K562 (cell line): ENCODE measurements around the gene LHPP. TPM values are rescaled to one million over a fixed set of nuclear protein-coding genes. Genes with fewer than 3 reads are reported as not detected.

ENCODE experiments used
- ATAC-seq: fragments of 200-7000 bp; cut with Tn5 transposase; 3 replicates; pipeline ENCODE4 v1.9.1; 2020; ENCODE audit warnings: moderate library complexity
- BruUV-seq: library from RNA; stranded (reverse); fragments of 400-500 nt; replicated peaks from 2 replicates; lab custom pipeline; 2021; lab: Mats Ljungman, UMichigan
- CTCF ChIA-PET: fragments of 300-600 bp; formaldehyde crosslinking; extraction: SDS; loops from one replicate; lab custom pipeline; 2021; ENCODE audit warnings: low intra/inter-chr PET ratio; lab: Yijun Ruan, JAX
- POLR2A ChIA-PET: fragments of 300-600, 350-650 bp; sonication (Branson Sonifier 250); formaldehyde crosslinking; extraction: SDS; loops from one replicate; lab custom pipeline; 2021; ENCODE audit warnings: antibody characterized with exemption, inconsistent platforms; lab: Yijun Ruan, JAX
- DNase-seq, 4 experiments: peaks; one replicate each; pipeline versions ENCODE4 v3.0.0 to v3.0.0-alpha.2; 2011 to 2018; ENCODE audit warnings: low spot score in 3 of 4, mixed read lengths in 3 of 4; ENCODE audit errors: extremely low read depth in 1 of 4
- FAIRE-seq: peaks from 2 replicates; lab custom pipeline; 2011; peaks lifted over from hg19 to GRCh38; lab: Jason Lieb, UNC
- H2AFZ ChIP-seq: 2 replicates; pipeline ENCODE4 v1.6.0; 2011; ENCODE audit warnings: low read depth, low read length, control low read depth, inconsistent platforms
- H3K27ac ChIP-seq: fragments of 200-600 bp; 3 replicates; pipeline ENCODE4 v1.8.0; 2011; ENCODE audit warnings: low read depth, mild to moderate bottlenecking, control low read depth, inconsistent platforms, low read length, moderate library complexity, mixed read lengths; ENCODE audit errors: extremely low read depth
- H3K27me3 ChIP-seq, 2 experiments: fragments of 300-600 bp in 1 of 2; 2 replicates in 1 of 2; 3 replicates in 1 of 2; pipeline versions ENCODE4 v1.6.0 to v1.8.0; 2011; ENCODE audit warnings: inconsistent platforms in 2 of 2, low read length in 2 of 2, mild to moderate bottlenecking in 1 of 2, mixed read lengths in 1 of 2, moderate library complexity in 1 of 2; ENCODE audit not compliant: control insufficient read depth in 2 of 2, insufficient read depth in 2 of 2
- H3K36me3 ChIP-seq: fragments of 300-600 bp; 3 replicates; pipeline ENCODE4 v1.8.0; 2011; ENCODE audit warnings: mild to moderate bottlenecking, low read length, inconsistent platforms; ENCODE audit not compliant: control insufficient read depth, insufficient read depth
- H3K4me1 ChIP-seq, 2 experiments: fragments of 200-600 bp in 1 of 2; replicated peaks in 1 of 2; 2 replicates in 1 of 2; 3 replicates in 1 of 2; pipeline versions ENCODE4 v1.5.1 to v1.8.0; 2011; ENCODE audit warnings: inconsistent platforms in 2 of 2, low read length in 2 of 2, mild to moderate bottlenecking in 1 of 2, mixed read lengths in 1 of 2, moderate library complexity in 1 of 2; ENCODE audit not compliant: control insufficient read depth in 2 of 2, insufficient read depth in 2 of 2
- H3K4me2 ChIP-seq: 2 replicates; pipeline ENCODE4 v1.6.1; 2011; ENCODE audit warnings: low read length, control low read depth, inconsistent platforms, mixed read lengths; ENCODE audit not compliant: insufficient read depth
- H3K4me3 ChIP-seq: fragments of 200-600 bp; sonication (generic), shearing (Covaris generic); 2 replicates; pipeline ENCODE4 v1.5.1; 2016; ENCODE audit warnings: control low read depth, inconsistent platforms
- H3K79me2 ChIP-seq: fragments of 200-600 bp; 3 replicates; pipeline ENCODE4 v1.8.0; 2011; ENCODE audit warnings: low read length, inconsistent platforms; ENCODE audit not compliant: control insufficient read depth, insufficient read depth
- H3K9ac ChIP-seq, 2 experiments: 2 replicates each; pipeline versions ENCODE4 v1.6.0 to v1.6.1; 2011; ENCODE audit warnings: low read depth in 2 of 2, low read length in 2 of 2, control low read depth in 1 of 2, inconsistent platforms in 1 of 2, mild to moderate bottlenecking in 1 of 2, mixed read lengths in 1 of 2; ENCODE audit not compliant: insufficient read depth in 1 of 2
- H3K9me1 ChIP-seq: one replicate; pipeline ENCODE4 v1.6.0; 2011; ENCODE audit warnings: inconsistent platforms, mild to moderate bottlenecking, low read length, moderate library complexity; ENCODE audit not compliant: control insufficient read depth, insufficient read depth
- H3K9me3 ChIP-seq: replicated peaks from 2 replicates; pipeline ENCODE4 v1.5.1; 2011; ENCODE audit warnings: low read depth, low read length, inconsistent platforms; ENCODE audit not compliant: control insufficient read depth, insufficient read depth
- H4K20me1 ChIP-seq: replicated peaks from 2 replicates; pipeline ENCODE4 v1.6.1; 2011; ENCODE audit warnings: low read length, inconsistent platforms, mixed read lengths; ENCODE audit not compliant: control insufficient read depth, insufficient read depth
- CXXC5 ChIP-seq: fragments of 250-450 bp; sonication (Bioruptor Pico); IDR thresholded peaks from 2 replicates; pipeline ENCODE4 v1.8.0; 2022; ENCODE audit warnings: inconsistent platforms, mild to moderate bottlenecking, moderate library complexity
- DDX20 ChIP-seq: fragments of 450-650 bp; IDR thresholded peaks from 2 replicates; pipeline ENCODE4 v1.6.1; 2016; ENCODE audit warnings: missing genetic modification characterization, low read depth, mild to moderate bottlenecking, missing compliant biosample characterization, moderate library complexity
- EP300 ChIP-seq: IDR thresholded peaks from 2 replicates; pipeline ENCODE4 v1.6.1; 2012; ENCODE audit warnings: low read length, improper control_type of control experiment
- FOXM1 ChIP-seq, 2 experiments: fragments of 450-650 bp in 1 of 2; sonication (generic) in 1 of 2; formaldehyde crosslinking in 1 of 2; IDR thresholded peaks; 2 replicates each; pipeline versions ENCODE4 v1.6.1 to v1.9.0; 2017 to 2022; ENCODE audit warnings: low read depth in 2 of 2, mild to moderate bottlenecking in 2 of 2, missing genetic modification reagents in 1 of 2, moderate library complexity in 1 of 2
- GABPB2 ChIP-seq: fragments of 250-450 bp; sonication (Bioruptor Pico); conservative IDR thresholded peaks from 2 replicates; pipeline ENCODE4 v1.5.1; 2021; ENCODE audit warnings: mild to moderate bottlenecking
- HCFC1 ChIP-seq: IDR thresholded peaks from 2 replicates; pipeline ENCODE4 v1.6.1; 2012; ENCODE audit warnings: low read depth, low read length, improper control_type of control experiment
- IFI16 ChIP-seq: fragments of 250-450 bp; sonication (Bioruptor Pico); IDR thresholded peaks from 2 replicates; pipeline ENCODE4 v2.1.2; 2022; ENCODE audit warnings: mild to moderate bottlenecking, inconsistent platforms
- IRF2 ChIP-seq: sonication (generic); formaldehyde crosslinking; IDR thresholded peaks from 2 replicates; pipeline ENCODE4 v1.8.1; 2022; ENCODE audit warnings: mild to moderate bottlenecking, missing genetic modification reagents
- MIER1 ChIP-seq: fragments of 450-650 bp; IDR thresholded peaks from 2 replicates; pipeline ENCODE4 v1.6.1; 2016; ENCODE audit warnings: antibody characterized with exemption, mild to moderate bottlenecking, low read depth
- MTA1 ChIP-seq: fragments of 450-650 bp; IDR thresholded peaks from 2 replicates; pipeline ENCODE4 v1.6.1; 2017; ENCODE audit warnings: borderline replicate concordance
- NCOA6 ChIP-seq: fragments of 450-650 bp; IDR thresholded peaks from 2 replicates; pipeline ENCODE4 v1.6.1; 2017; ENCODE audit warnings: mild to moderate bottlenecking
- NFRKB ChIP-seq: fragments of 450-650 bp; IDR thresholded peaks from 2 replicates; pipeline ENCODE4 v1.6.1; 2016; ENCODE audit warnings: low read depth
- RFX1 ChIP-seq: fragments of 450-650 bp; IDR thresholded peaks from 2 replicates; pipeline ENCODE4 v1.6.1; 2016; ENCODE audit warnings: mild to moderate bottlenecking, moderate library complexity
- TAF1 ChIP-seq: IDR thresholded peaks from 2 replicates; pipeline ENCODE4 v1.6.1; 2011; ENCODE audit warnings: mild to moderate bottlenecking, low read length, moderate library complexity; ENCODE audit not compliant: insufficient read depth, control insufficient read depth, severe bottlenecking; ENCODE audit errors: extremely low read depth
- ZNF232 ChIP-seq: sonication (generic); formaldehyde crosslinking; IDR thresholded peaks from 2 replicates; pipeline ENCODE4 v1.8.0; 2022; ENCODE audit warnings: mild to moderate bottlenecking, missing genetic modification reagents
- ZNF644 ChIP-seq: fragments of 200-800 bp; sonication (Bioruptor generic); IDR thresholded peaks from 2 replicates; pipeline ENCODE4 v1.6.1; 2016; ENCODE audit warnings: low read depth, missing genetic modification characterization, missing compliant biosample characterization
- ZSCAN29 ChIP-seq: fragments of 450-650 bp; IDR thresholded peaks from 2 replicates; pipeline ENCODE4 v1.6.1; 2017
- WGBS: fragments of 100-300 bp; shearing (Covaris generic); methylation state at CpG from one replicate; pipeline ENCODE4 v1.1.6; 2016; ENCODE audit warnings: low coverage, mixed read lengths; ENCODE audit not compliant: insufficient coverage; ENCODE audit errors: missing lambda C conversion rate; 5-methylcytosine and 5-hydroxymethylcytosine counted together
- in situ Hi-C: fragments of 300-500 bp; cut with MboI; formaldehyde crosslinking; loops from 4 replicates; pipeline ENCODE4 v1.15.0; 2018; ENCODE audit warnings: inconsistent platforms, mixed read lengths
- intact Hi-C: fragments of 100-400 bp; cut with micrococcal nuclease; formaldehyde crosslinking; loops from 2 replicates; pipeline ENCODE4 v1.14.2; 2022
- polyA plus RNA-seq, 8 experiments: library from polyadenylated mRNA; depleted of rRNA in 4 of 8; stranded (reverse) in 5 of 8; unstranded in 3 of 8; fragments of >200 nt; fragmentation: Nextera tagmentation in 2 of 8; fragmentation: Illumina TruSeq in 1 of 8; extraction: Ambion mirVana in 2 of 8; extraction: Trizol in 1 of 8; gene quantifications; 2 replicates each; pipeline versions ENCODE4 v1.2.1 to v1.2.3, GENCODE V29; 2011 to 2014; ENCODE audit warnings: inconsistent platforms in 1 of 8, missing spikeins in 1 of 8
- total RNA-seq, 7 experiments: library from RNA; depleted of rRNA in 6 of 7; stranded (reverse); fragments of >200 nt in 6 of 7; fragmentation: Illumina TruSeq in 2 of 7; extraction: Trizol in 2 of 7; gene quantifications; 2 replicates each; pipeline versions ENCODE4 v1.2.1 to v1.2.3, GENCODE V29; 2011 to 2021; ENCODE audit warnings: low replicate concordance in 1 of 7
- TF ChIP-seq, protein P1 (sequence below), 2 experiments: fragments of 450-650 bp; IDR thresholded peaks; 2 replicates each; pipeline ENCODE4 v1.6.1; 2016
- TF ChIP-seq, protein P2 (sequence below): sonication (generic); formaldehyde crosslinking; IDR thresholded peaks from 2 replicates; pipeline ENCODE4 v1.9.0; 2022; ENCODE audit warnings: mild to moderate bottlenecking, missing genetic modification reagents

The LHPP gene
- total and polyA plus RNA-seq, 9 of the 15 experiments (the other 6 are each of a cell fraction or from before 2014, with no cell fraction given), result 0.34 to 7.4 (median 3.0) TPM

DNA sequence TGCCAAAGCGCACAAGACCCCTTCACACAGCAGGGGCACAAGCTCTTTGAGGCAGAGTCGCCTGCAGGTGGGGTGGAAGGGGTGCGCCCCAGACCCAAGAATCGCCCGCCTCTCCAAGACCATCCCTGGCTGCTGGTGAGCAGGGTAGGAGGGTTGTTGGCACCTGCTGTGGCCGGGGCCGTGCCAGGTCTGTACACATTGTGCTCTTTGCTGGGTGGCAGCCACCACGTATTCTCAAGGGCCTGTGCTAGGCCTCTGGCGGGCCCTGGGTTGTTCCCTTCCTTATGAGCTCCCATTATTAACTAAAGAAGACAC is 84.4 kb downstream of the LHPP start:
- Histone ChIP-seq H3K79me2 (no peaks in the 10 kb centered on the region), H3K4me1 (peaks cover 0 to 61% of the 10 kb centered on the region in 2 experiments; a peak in 3 of 5 replicates), H3K4me3 (no peak overlapping the region), H3K27ac (no peak overlapping the region), H3K9me1 (no peaks in the 10 kb centered on the region), H3K36me3 (no peaks in the 10 kb centered on the region), H3K27me3 (peaks cover 0 to 17% of the 10 kb centered on the region in 2 experiments; a peak in 2 of 5 replicates), H3K9me3 (no peaks in the 10 kb centered on the region), H4K20me1 (no peaks in the 10 kb centered on the region; the same call in none of the 2 replicates), H3K4me2 (no peak overlapping the region), H2AFZ (no peak overlapping the region), H3K9ac (no peak overlapping the region)
- FAIRE-seq (no peak), ATAC-seq (no peak), DNase-seq (no peak)
- POLR2A ChIA-PET, result interaction anchor here (0.6 kb wide), 1 partner anchor 32 kb away, joined by 3 read pairs; no protein-coding TSS in a partner anchor
- in situ Hi-C loops, result no loop called here
- intact Hi-C loops, result loop anchor here (10.0 kb wide), 1 partner anchor 129 kb away; no protein-coding TSS in a partner anchor
- WGBS, result 71% methylated on average over 4 of the region's 9 CpGs
- no peak for TF ChIP-seq ZNF232
- TF ChIP-seq HCFC1, result no peak
- TF ChIP-seq MIER1, result no peak
- no peak for TF ChIP-seq NCOA6
- no peak for TF ChIP-seq ZNF644 (tag)
- TF ChIP-seq NFRKB, result no peak
- TF ChIP-seq IRF2 (CRISPR knock-in tag), result no peak
- TF ChIP-seq MTA1, result no peak
- no peak for TF ChIP-seq GABPB2
- no peak for TF ChIP-seq DDX20 (tag)
- TF ChIP-seq RFX1, result no peak
- TF ChIP-seq CXXC5 (CRISPR knock-in tag), result no peak
- TF ChIP-seq IFI16 (CRISPR knock-in tag), result no peak
- no peak for TF ChIP-seq ZSCAN29
- no peak for TF ChIP-seq EP300
- TF ChIP-seq, protein P1, sequence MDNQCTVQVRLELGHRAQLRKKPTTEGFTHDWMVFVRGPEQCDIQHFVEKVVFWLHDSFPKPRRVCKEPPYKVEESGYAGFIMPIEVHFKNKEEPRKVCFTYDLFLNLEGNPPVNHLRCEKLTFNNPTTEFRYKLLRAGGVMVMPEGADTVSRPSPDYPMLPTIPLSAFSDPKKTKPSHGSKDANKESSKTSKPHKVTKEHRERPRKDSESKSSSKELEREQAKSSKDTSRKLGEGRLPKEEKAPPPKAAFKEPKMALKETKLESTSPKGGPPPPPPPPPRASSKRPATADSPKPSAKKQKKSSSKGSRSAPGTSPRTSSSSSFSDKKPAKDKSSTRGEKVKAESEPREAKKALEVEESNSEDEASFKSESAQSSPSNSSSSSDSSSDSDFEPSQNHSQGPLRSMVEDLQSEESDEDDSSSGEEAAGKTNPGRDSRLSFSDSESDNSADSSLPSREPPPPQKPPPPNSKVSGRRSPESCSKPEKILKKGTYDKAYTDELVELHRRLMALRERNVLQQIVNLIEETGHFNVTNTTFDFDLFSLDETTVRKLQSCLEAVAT (IDR thresholded peaks at IDR 0.05), result no peak
- TF ChIP-seq FOXM1 (IDR thresholded peaks at IDR 0.05; ENCODE audit: low read depth), result no peak
- no peak for TF ChIP-seq FOXM1 (CRISPR knock-in tag; IDR thresholded peaks at IDR 0.05; ENCODE audit: low read depth)
- TF ChIP-seq, protein P2, sequence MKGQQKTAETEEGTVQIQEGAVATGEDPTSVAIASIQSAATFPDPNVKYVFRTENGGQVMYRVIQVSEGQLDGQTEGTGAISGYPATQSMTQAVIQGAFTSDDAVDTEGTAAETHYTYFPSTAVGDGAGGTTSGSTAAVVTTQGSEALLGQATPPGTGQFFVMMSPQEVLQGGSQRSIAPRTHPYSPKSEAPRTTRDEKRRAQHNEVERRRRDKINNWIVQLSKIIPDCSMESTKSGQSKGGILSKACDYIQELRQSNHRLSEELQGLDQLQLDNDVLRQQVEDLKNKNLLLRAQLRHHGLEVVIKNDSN (CRISPR knock-in tag), result no peak
- TF ChIP-seq TAF1, result no peak
- CTCF ChIA-PET, result no interaction called here
- BruUV-seq, result no TSS peak
